Keratinocyte (primary cell): ENCODE results near the gene TLE6.

Source experiments
- EZH2 ChIP-seq: IDR thresholded peaks from one replicate; pipeline ENCODE4 v1.6.1; 2012; ENCODE audit warnings: inconsistent platforms, mild to moderate bottlenecking, low read length, moderate library complexity
- TF ChIP-seq, protein P1 (sequence below), 3 experiments: IDR thresholded peaks in 1 of 3; conservative IDR thresholded peaks in 1 of 3; optimal IDR thresholded peaks in 1 of 3; 2 replicates in 2 of 3; 3 replicates in 1 of 3; pipeline versions ENCODE3 to v1.5.1; 2011; ENCODE audit warnings: low read length in 3 of 3, mild to moderate bottlenecking in 3 of 3, moderate library complexity in 2 of 3, control low read depth in 1 of 3, inconsistent platforms in 1 of 3; ENCODE audit not compliant: insufficient read depth in 2 of 3; ENCODE audit errors: extremely low read depth in 1 of 3

GRCh38 chr19:3012621-3013262 is 35.4 kb downstream of the TLE6 start:
- TF ChIP-seq, protein P1, sequence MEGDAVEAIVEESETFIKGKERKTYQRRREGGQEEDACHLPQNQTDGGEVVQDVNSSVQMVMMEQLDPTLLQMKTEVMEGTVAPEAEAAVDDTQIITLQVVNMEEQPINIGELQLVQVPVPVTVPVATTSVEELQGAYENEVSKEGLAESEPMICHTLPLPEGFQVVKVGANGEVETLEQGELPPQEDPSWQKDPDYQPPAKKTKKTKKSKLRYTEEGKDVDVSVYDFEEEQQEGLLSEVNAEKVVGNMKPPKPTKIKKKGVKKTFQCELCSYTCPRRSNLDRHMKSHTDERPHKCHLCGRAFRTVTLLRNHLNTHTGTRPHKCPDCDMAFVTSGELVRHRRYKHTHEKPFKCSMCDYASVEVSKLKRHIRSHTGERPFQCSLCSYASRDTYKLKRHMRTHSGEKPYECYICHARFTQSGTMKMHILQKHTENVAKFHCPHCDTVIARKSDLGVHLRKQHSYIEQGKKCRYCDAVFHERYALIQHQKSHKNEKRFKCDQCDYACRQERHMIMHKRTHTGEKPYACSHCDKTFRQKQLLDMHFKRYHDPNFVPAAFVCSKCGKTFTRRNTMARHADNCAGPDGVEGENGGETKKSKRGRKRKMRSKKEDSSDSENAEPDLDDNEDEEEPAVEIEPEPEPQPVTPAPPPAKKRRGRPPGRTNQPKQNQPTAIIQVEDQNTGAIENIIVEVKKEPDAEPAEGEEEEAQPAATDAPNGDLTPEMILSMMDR (optimal IDR thresholded peaks at IDR 0.05 in 1 of 3, IDR thresholded peaks at IDR 0.05 in 1 of 3, conservative IDR thresholded peaks at IDR 0.05 in 1 of 3; ENCODE audit: extremely low read depth in 1 of 3, insufficient read depth in 2 of 3, low read length in 3 of 3): no peak
- TF ChIP-seq EZH2: no peak
